Activated naive CD4-positive, alpha-beta T cell treated with Interleukin-2 at 50 U/mL for 16 hours (primary cell): ENCODE data around the gene KRT73.
A peak's percentile ranks its signal among the peaks of the same experiment; 100 is the strongest.
"Not testable (repeated sequence)": the region's sequence is repeated elsewhere in the genome, so short reads cannot be mapped to it uniquely, and the experiment has no call there.

ENCODE experiments used
- DNase-seq: peaks from one replicate; pipeline ENCODE4 v3.0.0-alpha.2; 2020

The KRT73 gene

GRCh38 chr12:52598966-52599365 is 19.4 kb downstream of the KRT73 start:
- DNase-seq = no peak

- not testable (repeated sequence) for DNase-seq
Observed at GRCh38 chr12:52594237-52594636, 24.1 kb downstream of the KRT73 start.

- no peak for DNase-seq
Observed at GRCh38 chr12:52591521-52591920, 26.8 kb downstream of the KRT73 start.

- no peak for DNase-seq
Observed at GRCh38 chr12:52590021-52590420, 28.3 kb downstream of the KRT73 start.

GRCh38 chr12:52587563-52587962 is 30.8 kb downstream of the KRT73 start:
- DNase-seq = no peak

GRCh38 chr12:52585946-52586345 is 32.4 kb downstream of the KRT73 start:
- DNase-seq = peak; percentile 28

- no peak for DNase-seq
Observed at GRCh38 chr12:52585066-52585465, 33.3 kb downstream of the KRT73 start.

GRCh38 chr12:52584156-52584682 is 34.1 kb downstream of the KRT73 start:
- DNase-seq = no peak

GRCh38 chr12:52582971-52583456 is 35.3 kb downstream of the KRT73 start:
- DNase-seq = peak; percentile 59

GRCh38 chr12:52582486-52582885 is 35.9 kb downstream of the KRT73 start:
- no peak for DNase-seq

- no peak for DNase-seq
Observed at GRCh38 chr12:52581481-52581880, 36.9 kb downstream of the KRT73 start.

GRCh38 chr12:52581066-52581465 is 37.3 kb downstream of the KRT73 start:
- no peak for DNase-seq

- no peak for DNase-seq
Observed at GRCh38 chr12:52580496-52580895, 37.9 kb downstream of the KRT73 start.

- no peak for DNase-seq
Observed at GRCh38 chr12:52579468-52580465, 38.6 kb downstream of the KRT73 start.

GRCh38 chr12:52578469-52578868 is 39.9 kb downstream of the KRT73 start:
- DNase-seq = no peak

- no peak for DNase-seq
Observed at GRCh38 chr12:52577316-52577715, 41.0 kb downstream of the KRT73 start.

- no peak for DNase-seq
Observed at GRCh38 chr12:52575948-52576347, 42.4 kb downstream of the KRT73 start.

GRCh38 chr12:52575256-52575655 is 43.1 kb downstream of the KRT73 start:
- no peak for DNase-seq

GRCh38 chr12:52573743-52574142 is 44.6 kb downstream of the KRT73 start, which contains the start of gene KRT74:
Gene KRT74 (minus strand): TSS chr12:52573843. CDS start chr12:52573777, 66 bp downstream.
- no peak for DNase-seq

GRCh38 chr12:52573306-52573705 is 45.1 kb downstream of the KRT73 start:
- DNase-seq = no peak

- no peak for DNase-seq
Observed at GRCh38 chr12:52570511-52570910, 47.8 kb downstream of the KRT73 start.

GRCh38 chr12:52568111-52568510 is 50.2 kb downstream of the KRT73 start:
- DNase-seq = no peak

GRCh38 chr12:52566847-52567291 is 51.5 kb downstream of the KRT73 start:
- DNase-seq = no peak

- no peak for DNase-seq
Observed at GRCh38 chr12:52564582-52564981, 53.8 kb downstream of the KRT73 start.
